Hematopoietic multipotent progenitor cell treated with erythropoietin and hydrocortisone succinate and interleukin-3 and kit ligand, for 4 days (in vitro differentiated cells): Measurements from ENCODE around the gene CRYZ.
"Not testable (repeated sequence)": the region's sequence is repeated elsewhere in the genome, so short reads cannot be mapped to it uniquely, and the experiment has no call there.

Experiments used
- DNase-seq: peaks from one replicate; pipeline ENCODE4 v3.0.0-alpha.2; 2015

The CRYZ gene, protein sequence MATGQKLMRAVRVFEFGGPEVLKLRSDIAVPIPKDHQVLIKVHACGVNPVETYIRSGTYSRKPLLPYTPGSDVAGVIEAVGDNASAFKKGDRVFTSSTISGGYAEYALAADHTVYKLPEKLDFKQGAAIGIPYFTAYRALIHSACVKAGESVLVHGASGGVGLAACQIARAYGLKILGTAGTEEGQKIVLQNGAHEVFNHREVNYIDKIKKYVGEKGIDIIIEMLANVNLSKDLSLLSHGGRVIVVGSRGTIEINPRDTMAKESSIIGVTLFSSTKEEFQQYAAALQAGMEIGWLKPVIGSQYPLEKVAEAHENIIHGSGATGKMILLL

GRCh38 chr1:74732960-74733603, at the start of gene CRYZ, which contains the start of gene TYW3:
CRYZ (minus strand) TSS chr1:74733050; CDS start chr1:74724821, 8,229 bp downstream.
TYW3 (plus strand) TSS chr1:74733152; CDS start chr1:74733245, 93 bp downstream.
- peak; percentile 97 for DNase-seq

GRCh38 chr1:74780594-74780993, 47.7 kb upstream of the CRYZ start:
- no peak for DNase-seq

DNA sequence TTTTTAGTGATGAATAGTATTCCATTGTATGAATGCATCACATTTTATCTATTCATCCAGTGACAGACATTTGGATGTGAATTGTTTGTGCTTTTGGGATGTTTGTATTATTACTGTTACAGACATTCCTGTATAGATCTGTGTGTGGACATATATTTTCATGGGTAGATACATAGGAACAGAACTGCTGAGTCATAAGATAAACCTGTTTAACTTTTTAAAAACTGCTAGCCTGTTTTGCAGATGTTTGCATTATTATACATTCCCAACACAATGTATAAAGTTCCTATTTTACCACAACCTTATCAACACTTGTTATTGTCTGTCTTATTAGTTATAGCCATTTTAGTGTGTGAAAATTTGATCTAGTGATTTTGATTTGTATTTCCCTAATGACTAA, 46.9 kb upstream of the CRYZ start:
- DNase-seq = no peak

- DNase-seq = no peak
Measured at GRCh38 chr1:74777525-74777924, 44.7 kb upstream of the CRYZ start.

GRCh38 chr1:74775735-74776134, 42.9 kb upstream of the CRYZ start:
- DNase-seq = no peak

DNA sequence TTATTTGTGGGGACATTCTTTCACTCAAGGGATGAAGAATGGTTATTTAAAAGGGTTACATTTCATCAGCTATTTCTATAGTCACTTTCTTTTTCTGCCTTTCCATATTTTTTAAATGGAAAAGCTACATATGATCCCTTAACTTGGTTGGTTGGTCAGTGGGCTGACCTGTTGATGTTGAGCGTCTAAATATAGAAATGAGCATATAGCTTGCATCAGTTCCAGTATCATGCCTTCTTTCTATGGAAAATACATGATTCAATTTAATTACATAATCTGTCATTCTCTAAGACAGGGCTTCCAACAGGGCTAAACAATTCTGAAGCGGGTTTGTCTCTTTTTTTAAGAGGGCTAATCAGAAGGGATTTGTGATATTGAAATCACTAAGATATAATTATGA, 40.7 kb upstream of the CRYZ start:
- no peak for DNase-seq

GRCh38 chr1:74772945-74773344, 40.1 kb upstream of the CRYZ start:
- DNase-seq = peak; percentile 35

- DNase-seq = peak; percentile 75
Measured at GRCh38 chr1:74771913-74772515, 39.2 kb upstream of the CRYZ start.

DNA sequence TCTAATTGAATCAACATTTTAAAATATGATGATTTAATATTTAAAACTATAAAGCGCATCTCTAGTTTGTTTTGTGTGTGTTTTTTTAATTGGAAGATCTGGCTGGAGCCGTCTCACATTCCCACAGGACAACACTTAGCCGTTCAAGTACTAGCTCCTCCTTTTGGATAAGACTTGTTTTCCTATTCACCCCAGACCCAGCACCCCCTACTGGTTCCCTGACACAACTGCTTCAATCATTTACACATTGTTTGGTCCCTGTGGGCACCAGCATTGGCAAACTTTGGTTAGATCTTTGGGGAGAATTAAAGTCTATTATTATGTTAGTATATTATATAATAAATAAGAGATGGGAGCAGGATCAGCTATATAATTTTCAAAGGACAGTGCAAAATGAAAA, 34.6 kb upstream of the CRYZ start:
- DNase-seq = peak; percentile 55

- DNase-seq = no peak
Measured at GRCh38 chr1:74766579-74766978, 33.7 kb upstream of the CRYZ start.

DNA sequence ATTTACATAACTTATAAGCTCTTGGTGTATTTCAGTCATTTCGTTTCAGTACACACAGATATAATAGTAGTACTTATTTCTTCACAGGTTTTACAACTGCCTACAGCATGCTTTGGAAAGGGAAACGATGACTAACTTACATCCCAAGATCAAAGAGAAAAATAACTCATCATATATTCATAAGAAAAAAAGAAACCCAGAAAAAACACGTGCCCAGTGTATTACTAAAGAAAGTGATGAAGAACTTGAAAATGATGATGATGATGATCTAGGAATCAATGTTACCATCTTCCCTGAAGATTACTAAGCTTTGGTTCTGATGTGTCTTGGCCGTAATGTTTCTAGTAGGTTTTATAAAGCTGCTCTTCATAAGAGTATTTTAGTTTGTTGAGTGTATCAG, 31.0 kb upstream of the CRYZ start:
- DNase-seq = no peak

DNA sequence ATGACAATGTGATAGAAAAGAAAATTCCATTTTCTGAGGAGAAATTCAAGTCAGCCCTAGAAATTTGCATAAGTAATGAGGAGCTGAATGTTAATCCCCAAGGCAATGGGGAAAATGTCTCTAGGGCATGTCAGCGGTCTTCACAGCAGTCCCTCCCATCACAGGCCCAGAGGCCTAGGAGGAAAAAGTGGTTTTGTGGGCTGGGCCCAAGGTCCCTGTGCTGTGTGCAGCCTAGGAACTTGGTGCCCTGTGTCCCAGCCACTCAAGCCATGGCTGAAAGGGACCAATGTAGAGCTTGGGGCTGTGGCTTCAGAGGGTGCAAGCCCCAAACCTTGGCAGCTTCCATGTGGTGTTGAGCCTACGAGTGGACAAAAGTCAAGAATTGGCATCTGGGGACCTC, 23.8 kb upstream of the CRYZ start:
- not testable (repeated sequence) for DNase-seq

- no peak for DNase-seq
Measured at GRCh38 chr1:74755475-74755874, 22.6 kb upstream of the CRYZ start.

DNA sequence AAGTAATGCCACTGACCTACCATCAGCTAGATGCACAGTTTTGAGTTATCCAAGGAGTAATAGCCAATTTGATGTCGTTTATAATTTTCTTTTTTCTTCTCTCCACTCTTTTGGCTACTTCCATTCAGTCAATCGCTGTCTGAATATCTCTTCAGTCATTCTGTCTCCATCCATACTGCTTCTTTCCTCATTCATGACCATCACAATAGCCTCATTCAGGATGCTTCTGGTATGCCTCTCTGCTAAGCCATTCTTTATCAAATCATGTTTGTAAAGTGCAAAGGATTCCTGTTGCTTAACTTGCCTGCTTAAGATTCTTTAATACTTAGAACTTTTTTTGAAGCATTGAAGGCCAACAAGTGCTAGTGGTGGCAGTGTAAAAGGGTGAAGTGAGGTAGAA, 20.3 kb upstream of the CRYZ start:
- DNase-seq = no peak

DNA sequence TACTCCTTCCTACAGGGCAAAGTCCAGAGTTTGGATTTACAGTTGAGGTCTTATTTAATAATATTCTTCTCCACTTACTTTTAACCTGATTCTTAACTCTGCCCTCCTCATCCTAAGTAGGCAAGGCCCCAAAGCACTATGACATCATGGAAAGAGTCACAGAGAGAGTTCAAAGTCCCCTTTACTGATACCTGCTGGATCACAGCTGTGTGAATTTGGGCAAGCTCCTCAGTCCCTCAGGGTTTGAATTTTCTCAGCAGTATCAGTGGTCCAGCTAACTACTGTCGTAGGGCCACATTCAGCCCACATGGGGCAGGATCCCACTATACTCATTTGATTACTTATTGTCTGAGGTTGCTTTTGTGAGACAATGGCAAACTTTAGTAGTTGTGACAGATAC, 16.1 kb upstream of the CRYZ start:
- no peak for DNase-seq

GRCh38 chr1:74745247-74745646, 12.4 kb upstream of the CRYZ start:
- not testable (repeated sequence) for DNase-seq

DNA sequence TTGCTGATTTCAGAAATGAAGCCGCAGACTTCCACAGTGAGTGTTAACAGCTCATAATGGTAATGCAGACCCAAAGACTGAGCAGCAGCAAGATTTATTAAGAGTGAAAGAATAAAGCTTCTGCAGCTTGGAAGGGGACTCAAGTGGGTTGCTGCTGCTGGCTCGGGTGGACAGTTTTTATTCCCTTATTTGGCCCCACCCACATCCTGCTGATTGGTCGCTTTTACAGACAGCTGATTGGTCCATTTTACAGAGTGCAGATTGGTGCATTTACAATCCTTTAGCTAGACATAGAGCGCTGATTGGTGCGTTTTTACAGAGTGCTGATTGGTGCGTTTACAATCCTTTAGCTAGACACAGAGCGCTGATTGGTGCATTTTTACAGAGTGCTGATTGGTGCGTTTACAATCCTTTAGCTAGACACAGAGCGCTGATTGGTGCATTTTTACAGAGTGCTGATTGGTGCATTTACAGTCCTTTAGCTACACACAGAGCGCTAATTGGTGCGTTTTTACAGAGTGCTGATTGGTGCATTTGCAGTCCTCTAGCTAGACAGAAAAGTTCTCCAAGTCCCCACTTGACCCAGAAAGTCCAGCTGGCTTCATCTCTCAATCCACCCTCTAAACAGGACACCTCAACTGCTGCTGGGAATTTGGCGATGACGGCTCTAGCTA, 7.6 kb upstream of the CRYZ start:
- not testable (repeated sequence) for DNase-seq

DNA sequence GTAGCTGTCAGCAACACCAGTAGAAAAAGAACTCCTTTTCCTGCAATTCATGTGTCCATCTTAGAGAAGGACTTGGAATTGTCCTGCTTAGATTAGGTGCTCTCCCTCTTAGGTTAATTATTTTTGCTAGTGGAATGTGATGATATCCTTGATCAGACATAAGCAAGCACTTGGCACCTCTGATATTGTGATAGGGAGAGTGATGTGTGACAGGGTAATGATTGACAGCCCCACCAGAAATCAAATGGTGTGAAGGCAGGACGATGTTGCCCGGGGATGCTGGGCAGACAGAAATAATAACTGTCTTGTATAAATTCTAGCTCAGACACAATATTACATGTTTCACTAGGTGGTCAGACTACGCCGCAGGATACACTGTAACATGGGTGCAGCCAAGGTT, 4.5 kb upstream of the CRYZ start:
- no peak for DNase-seq

DNA sequence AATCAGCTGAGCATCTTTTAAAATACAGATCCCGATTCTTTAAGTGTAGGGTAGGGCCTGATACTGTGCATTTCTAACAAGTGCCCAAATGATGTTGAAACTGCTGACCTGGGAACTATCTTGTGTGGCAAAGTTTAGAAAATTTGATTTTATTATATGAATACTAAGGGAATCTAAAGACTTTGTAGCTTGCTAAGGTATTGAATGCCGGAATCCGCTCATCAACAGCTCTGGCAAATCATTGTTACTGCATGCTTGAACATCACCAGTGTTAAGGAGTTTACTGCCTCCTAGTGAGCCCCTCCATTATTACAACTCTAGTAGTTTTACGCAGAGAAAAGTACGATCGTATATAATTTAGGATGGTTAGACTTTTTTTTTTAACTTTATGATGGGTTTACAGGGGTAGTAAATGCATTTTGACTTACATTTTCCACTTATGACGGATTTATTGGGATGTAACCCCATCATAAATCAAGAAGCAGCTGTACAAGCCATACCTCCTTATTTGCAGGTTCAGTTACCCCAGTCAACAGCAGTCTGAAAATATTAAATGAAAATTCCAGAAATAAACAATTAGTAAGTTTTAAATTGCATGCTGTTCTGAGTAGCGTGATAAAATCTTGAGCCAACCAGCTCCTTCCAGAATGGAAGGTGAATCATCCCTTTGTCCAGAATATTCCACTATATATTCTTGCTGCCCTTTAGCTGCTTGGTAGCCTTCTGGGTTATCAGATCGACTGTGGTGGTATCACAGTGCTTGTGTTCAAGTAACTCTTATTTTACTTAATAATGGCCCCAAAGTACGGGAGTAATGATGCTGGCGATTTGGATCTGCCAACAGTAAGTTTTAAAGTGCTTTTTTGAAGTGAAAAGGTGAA, 994 bp upstream of the CRYZ start:
- DNase-seq = peak; percentile 93

- not testable (repeated sequence) for DNase-seq
Measured at GRCh38 chr1:74732071-74732946, 541 bp downstream of the CRYZ start.

DNA sequence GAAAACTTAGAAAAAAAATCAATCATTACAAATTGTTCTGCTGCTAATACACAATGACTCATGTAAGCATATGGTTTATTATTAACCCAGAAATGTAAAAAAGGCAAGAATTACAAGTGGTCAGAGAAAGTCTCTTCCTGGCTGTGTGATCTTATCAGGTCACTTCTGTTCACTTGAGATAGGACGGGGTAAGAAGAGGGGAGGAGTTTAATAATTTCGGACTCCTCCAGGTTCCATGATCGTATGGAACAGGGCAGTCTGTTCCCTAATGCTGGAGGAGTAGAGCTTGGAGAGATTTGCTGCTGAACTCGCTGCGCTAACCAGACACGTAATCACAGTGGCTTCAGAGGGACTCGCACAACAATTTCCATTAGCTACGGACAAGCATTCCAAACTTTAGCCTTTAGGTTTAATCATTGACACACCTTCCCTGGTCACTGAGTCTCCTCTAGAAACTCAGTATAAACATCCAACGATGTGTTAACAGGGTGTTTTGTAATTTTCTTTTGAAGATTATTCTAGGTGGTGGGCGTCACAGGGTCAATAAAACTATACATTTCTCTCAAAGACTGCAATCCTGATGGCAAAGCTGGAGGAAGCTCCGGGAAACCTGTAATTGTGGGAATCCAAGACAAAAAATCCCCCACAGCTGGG, 1.3 kb downstream of the CRYZ start:
- DNase-seq = peak; percentile 52
